ENCODE results near the gene EMSY. TPM values are rescaled to one million over a fixed set of nuclear protein-coding genes. Genes with fewer than 3 reads are reported as not detected.

EMSY gene
- total and polyA plus RNA-seq, 9 of the 15 experiments (the other 6 are each of a cell fraction or from before 2014, with no cell fraction given), result 12.7 to 25.4 (median 17.9) TPM

DNA sequence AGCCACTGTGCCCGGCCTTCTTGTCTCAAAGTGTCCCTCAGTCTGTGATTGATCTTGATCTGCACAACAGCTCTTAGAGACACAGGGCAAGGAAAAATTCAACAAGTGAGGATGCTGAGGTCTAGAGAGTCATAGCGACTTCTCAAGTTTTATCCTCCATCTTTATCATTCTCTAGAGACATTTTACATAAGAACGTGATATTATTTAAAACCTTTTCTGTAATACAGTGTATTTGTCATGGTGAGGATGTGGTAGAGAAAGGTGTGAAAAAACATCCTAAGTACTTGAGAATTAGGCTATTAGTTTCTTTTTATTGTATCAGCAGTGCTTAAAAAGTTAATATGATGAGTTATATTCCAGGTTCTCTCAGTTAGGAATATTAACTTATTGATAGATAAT is 50.2 kb downstream of the EMSY start (continued):
- TF ChIP-seq, protein P1, sequence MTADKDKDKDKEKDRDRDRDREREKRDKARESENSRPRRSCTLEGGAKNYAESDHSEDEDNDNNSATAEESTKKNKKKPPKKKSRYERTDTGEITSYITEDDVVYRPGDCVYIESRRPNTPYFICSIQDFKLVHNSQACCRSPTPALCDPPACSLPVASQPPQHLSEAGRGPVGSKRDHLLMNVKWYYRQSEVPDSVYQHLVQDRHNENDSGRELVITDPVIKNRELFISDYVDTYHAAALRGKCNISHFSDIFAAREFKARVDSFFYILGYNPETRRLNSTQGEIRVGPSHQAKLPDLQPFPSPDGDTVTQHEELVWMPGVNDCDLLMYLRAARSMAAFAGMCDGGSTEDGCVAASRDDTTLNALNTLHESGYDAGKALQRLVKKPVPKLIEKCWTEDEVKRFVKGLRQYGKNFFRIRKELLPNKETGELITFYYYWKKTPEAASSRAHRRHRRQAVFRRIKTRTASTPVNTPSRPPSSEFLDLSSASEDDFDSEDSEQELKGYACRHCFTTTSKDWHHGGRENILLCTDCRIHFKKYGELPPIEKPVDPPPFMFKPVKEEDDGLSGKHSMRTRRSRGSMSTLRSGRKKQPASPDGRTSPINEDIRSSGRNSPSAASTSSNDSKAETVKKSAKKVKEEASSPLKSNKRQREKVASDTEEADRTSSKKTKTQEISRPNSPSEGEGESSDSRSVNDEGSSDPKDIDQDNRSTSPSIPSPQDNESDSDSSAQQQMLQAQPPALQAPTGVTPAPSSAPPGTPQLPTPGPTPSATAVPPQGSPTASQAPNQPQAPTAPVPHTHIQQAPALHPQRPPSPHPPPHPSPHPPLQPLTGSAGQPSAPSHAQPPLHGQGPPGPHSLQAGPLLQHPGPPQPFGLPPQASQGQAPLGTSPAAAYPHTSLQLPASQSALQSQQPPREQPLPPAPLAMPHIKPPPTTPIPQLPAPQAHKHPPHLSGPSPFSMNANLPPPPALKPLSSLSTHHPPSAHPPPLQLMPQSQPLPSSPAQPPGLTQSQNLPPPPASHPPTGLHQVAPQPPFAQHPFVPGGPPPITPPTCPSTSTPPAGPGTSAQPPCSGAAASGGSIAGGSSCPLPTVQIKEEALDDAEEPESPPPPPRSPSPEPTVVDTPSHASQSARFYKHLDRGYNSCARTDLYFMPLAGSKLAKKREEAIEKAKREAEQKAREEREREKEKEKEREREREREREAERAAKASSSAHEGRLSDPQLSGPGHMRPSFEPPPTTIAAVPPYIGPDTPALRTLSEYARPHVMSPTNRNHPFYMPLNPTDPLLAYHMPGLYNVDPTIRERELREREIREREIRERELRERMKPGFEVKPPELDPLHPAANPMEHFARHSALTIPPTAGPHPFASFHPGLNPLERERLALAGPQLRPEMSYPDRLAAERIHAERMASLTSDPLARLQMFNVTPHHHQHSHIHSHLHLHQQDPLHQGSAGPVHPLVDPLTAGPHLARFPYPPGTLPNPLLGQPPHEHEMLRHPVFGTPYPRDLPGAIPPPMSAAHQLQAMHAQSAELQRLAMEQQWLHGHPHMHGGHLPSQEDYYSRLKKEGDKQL (CRISPR knock-in tag; IDR thresholded peaks at IDR 0.05; ENCODE audit: borderline replicate concordance), result no peak
- TF ChIP-seq FOXA3 (CRISPR knock-in tag; conservative IDR thresholded peaks at IDR 0.05 in 1 of 2, IDR thresholded peaks at IDR 0.05 in 1 of 2) (no peak), SNRNP70 (optimal IDR thresholded peaks at IDR 0.05; ENCODE audit: low read depth, low read length) (no peak), ZNF780A (CRISPR knock-in tag; IDR thresholded peaks at IDR 0.05) (no peak)
- TF ChIP-seq, protein P2, sequence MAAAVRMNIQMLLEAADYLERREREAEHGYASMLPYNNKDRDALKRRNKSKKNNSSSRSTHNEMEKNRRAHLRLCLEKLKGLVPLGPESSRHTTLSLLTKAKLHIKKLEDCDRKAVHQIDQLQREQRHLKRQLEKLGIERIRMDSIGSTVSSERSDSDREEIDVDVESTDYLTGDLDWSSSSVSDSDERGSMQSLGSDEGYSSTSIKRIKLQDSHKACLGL (CRISPR knock-in tag; IDR thresholded peaks at IDR 0.05; ENCODE audit: borderline replicate concordance, poor library complexity, severe bottlenecking), result no peak

All from K562 (cell line).